PFSK-1 (cell line): Measurements from ENCODE around the gene NELFB.

ENCODE experiments used
- FOXP2 ChIP-seq: optimal IDR thresholded peaks from 2 replicates; pipeline ENCODE3; 2011; ENCODE audit warnings: borderline replicate concordance, control low read depth, inconsistent platforms; ENCODE audit not compliant: insufficient read depth; ENCODE audit errors: extremely low read length, extremely low read depth
- POLR2AphosphoS5 ChIP-seq: IDR thresholded peaks from 2 replicates; pipeline ENCODE4 v1.6.1; 2012; ENCODE audit warnings: low read depth, mild to moderate bottlenecking, control low read depth, low read length, moderate library complexity
- SIN3A ChIP-seq: IDR thresholded peaks from 2 replicates; pipeline ENCODE4 v1.6.1; 2012; ENCODE audit warnings: mild to moderate bottlenecking, low read length, moderate library complexity, borderline replicate concordance; ENCODE audit not compliant: insufficient read depth
- TAF1 ChIP-seq: IDR thresholded peaks from 2 replicates; pipeline ENCODE4 v1.6.1; 2012; ENCODE audit warnings: low read length, control low read depth, borderline replicate concordance; ENCODE audit not compliant: insufficient read depth
- TF ChIP-seq, protein P1 (sequence below), 2 experiments: IDR thresholded peaks; 2 replicates each; pipeline versions ENCODE4 v1.6.1 to v1.8.0; 2011 to 2012; ENCODE audit warnings: low read depth in 2 of 2, low read length in 2 of 2, control low read depth in 1 of 2, inconsistent platforms in 1 of 2, mild to moderate bottlenecking in 1 of 2, moderate library complexity in 1 of 2; ENCODE audit not compliant: insufficient read depth in 1 of 2

DNA sequence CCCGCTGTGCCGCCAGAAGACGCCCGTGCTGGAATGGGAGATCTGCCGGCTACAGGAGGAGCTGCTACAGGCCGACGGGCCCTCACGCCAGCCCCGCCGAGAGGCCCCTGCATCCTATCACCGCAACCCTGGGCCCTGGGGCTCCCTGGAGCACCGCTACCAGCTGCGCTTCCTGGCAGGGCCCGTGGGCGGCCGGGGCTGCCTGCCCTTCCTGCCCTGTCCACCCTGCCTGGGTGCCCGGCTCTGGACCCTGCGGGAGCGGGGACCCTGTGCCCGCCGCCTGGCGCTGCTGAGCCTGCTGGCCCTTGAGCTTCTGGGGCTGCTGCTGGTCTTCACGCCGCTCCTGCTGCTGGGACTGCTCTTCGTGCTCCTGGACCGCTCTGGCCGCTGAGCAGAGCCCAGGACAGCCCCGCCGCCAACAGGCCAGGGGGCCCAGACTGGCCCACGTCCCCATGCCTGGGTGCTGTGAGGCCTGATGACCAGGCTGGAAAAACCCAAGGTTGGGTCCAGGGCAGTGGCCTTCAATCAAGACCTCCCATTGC lies 36.8 kb upstream of the NELFB start:
- TF ChIP-seq TAF1 (no peak), POLR2AphosphoS5 (no peak), SIN3A (no peak), FOXP2 (no peak)
- TF ChIP-seq, protein P1, sequence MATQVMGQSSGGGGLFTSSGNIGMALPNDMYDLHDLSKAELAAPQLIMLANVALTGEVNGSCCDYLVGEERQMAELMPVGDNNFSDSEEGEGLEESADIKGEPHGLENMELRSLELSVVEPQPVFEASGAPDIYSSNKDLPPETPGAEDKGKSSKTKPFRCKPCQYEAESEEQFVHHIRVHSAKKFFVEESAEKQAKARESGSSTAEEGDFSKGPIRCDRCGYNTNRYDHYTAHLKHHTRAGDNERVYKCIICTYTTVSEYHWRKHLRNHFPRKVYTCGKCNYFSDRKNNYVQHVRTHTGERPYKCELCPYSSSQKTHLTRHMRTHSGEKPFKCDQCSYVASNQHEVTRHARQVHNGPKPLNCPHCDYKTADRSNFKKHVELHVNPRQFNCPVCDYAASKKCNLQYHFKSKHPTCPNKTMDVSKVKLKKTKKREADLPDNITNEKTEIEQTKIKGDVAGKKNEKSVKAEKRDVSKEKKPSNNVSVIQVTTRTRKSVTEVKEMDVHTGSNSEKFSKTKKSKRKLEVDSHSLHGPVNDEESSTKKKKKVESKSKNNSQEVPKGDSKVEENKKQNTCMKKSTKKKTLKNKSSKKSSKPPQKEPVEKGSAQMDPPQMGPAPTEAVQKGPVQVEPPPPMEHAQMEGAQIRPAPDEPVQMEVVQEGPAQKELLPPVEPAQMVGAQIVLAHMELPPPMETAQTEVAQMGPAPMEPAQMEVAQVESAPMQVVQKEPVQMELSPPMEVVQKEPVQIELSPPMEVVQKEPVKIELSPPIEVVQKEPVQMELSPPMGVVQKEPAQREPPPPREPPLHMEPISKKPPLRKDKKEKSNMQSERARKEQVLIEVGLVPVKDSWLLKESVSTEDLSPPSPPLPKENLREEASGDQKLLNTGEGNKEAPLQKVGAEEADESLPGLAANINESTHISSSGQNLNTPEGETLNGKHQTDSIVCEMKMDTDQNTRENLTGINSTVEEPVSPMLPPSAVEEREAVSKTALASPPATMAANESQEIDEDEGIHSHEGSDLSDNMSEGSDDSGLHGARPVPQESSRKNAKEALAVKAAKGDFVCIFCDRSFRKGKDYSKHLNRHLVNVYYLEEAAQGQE (IDR thresholded peaks at IDR 0.05; ENCODE audit: insufficient read depth in 1 of 2, low read depth in 2 of 2, low read length in 2 of 2): no peak
